Thyroid gland (tissue), 4 donors: ENCODE data around the gene RGMB.

Experiments
- POLR2A ChIP-seq, 2 donors: fragments of 450-650 bp; IDR thresholded peaks; one replicate each; pipeline ENCODE4 v1.6.1; 2017; ENCODE audit warnings: antibody characterized with exemption in 2 of 2, mild to moderate bottlenecking in 2 of 2, moderate library complexity in 1 of 2
- TF ChIP-seq, protein P1 (sequence below), 6 experiments: fragments of 200-600 bp in 3 of 6; fragments of 450-650 bp in 3 of 6; sonication (generic) in 3 of 6; IDR thresholded peaks; one replicate each; pipeline ENCODE4 v1.5.1; 2016 to 2019; ENCODE audit warnings: antibody characterized with exemption in 6 of 6, mild to moderate bottlenecking in 2 of 6, inconsistent platforms in 1 of 6, moderate library complexity in 1 of 6

GRCh38 chr5:98843481-98843880 is 70.0 kb downstream of the RGMB start:
- TF ChIP-seq POLR2A (IDR thresholded peaks at IDR 0.05), result no peak
- TF ChIP-seq, protein P1, sequence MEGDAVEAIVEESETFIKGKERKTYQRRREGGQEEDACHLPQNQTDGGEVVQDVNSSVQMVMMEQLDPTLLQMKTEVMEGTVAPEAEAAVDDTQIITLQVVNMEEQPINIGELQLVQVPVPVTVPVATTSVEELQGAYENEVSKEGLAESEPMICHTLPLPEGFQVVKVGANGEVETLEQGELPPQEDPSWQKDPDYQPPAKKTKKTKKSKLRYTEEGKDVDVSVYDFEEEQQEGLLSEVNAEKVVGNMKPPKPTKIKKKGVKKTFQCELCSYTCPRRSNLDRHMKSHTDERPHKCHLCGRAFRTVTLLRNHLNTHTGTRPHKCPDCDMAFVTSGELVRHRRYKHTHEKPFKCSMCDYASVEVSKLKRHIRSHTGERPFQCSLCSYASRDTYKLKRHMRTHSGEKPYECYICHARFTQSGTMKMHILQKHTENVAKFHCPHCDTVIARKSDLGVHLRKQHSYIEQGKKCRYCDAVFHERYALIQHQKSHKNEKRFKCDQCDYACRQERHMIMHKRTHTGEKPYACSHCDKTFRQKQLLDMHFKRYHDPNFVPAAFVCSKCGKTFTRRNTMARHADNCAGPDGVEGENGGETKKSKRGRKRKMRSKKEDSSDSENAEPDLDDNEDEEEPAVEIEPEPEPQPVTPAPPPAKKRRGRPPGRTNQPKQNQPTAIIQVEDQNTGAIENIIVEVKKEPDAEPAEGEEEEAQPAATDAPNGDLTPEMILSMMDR (IDR thresholded peaks at IDR 0.05), result no peak
